HG03521 (cell line): ENCODE data around the gene SANBR.

Source experiments
- ATAC-seq: cut with Tn5 transposase; IDR thresholded peaks from one replicate; pipeline ENCODE4 v1.9.1; 2021; ENCODE audit warnings: mild to moderate bottlenecking, moderate library complexity; ENCODE audit not compliant: unreplicated experiment

SANBR gene

GRCh38 chr2:61089797-61090196 is 24.1 kb downstream of the SANBR start:
- ATAC-seq, result no peak

GRCh38 chr2:61090386-61090921 is 24.8 kb downstream of the SANBR start:
- ATAC-seq, result no peak

- no peak for ATAC-seq
These were observed 25.8 kb downstream of the SANBR start for GRCh38 chr2:61091485-61091884.

- no peak for ATAC-seq
These were observed 30.8 kb downstream of the SANBR start for GRCh38 chr2:61096438-61096837.

- no peak for ATAC-seq
These were observed 35.1 kb downstream of the SANBR start for GRCh38 chr2:61100801-61101200.

GRCh38 chr2:61109291-61109690 is 43.6 kb downstream of the SANBR start:
- ATAC-seq, result no peak

- ATAC-seq, result no peak
These were observed 46.0 kb downstream of the SANBR start for GRCh38 chr2:61111708-61112107.

- ATAC-seq, result no peak
These were observed 48.5 kb downstream of the SANBR start for GRCh38 chr2:61114147-61114546.
